NCI-H2107 (cell line): ENCODE data around the gene RAB15.

Source experiments
- DNase-seq: peaks from one replicate; lab custom pipeline; 2025; lab: John Stamatoyannopoulos, UW

RAB15 gene

DNA sequence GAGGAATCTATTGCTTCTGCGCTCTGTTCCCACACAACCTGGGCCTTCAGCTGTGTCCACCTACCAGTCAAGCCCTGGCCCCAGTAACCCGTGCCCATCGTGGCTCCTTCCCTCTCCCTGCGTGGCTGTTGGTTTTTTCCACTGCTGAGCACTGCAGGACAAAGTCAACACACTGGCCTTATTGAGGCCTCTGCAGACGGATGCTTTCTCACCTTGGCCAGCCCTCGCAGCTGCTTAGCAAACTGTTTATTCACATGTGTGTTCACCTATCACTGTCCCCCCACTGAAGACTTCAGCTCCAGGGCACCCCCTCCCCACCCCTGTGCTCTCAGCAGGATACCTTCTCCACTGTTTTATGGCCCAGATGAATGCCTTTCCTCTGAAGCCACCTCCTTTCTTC lies 16.8 kb downstream of the RAB15 start:
- no peak for DNase-seq

DNA sequence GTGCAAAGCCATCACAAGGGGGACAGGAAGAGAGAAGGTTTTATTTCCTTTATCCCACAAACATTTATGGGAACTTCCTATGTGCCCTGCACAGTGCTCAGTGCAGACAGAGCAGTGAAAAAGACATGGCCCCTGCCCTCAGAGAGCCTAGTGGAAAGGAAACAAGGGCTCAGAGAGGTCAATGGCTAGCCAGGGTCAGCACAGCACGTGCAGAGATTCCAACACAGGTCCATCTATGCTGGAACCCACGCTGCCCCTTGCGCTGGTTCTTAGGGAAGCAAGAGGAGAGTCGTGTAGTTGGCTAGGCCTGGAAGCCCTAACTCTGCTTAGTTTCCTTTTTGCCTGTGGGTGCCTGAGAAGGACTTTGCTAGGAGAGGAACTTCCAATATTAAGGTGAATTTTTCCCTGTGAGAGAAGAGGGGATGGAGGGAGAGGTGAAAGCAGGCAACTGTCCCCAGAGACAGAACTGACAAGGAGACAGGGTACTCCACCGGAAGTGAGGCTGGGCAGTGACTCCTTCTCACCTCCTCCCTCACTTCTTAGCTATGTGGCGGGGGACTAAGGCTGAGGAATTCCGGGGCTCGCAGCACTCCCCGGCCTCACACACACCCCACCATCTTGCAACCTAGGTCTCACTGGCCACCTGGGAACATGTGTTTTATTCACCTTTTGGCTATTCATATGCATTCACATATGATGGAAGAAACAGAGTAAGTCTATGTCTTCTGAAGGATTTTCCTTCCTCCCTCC lies 17.5 kb downstream of the RAB15 start:
- no peak for DNase-seq

DNA sequence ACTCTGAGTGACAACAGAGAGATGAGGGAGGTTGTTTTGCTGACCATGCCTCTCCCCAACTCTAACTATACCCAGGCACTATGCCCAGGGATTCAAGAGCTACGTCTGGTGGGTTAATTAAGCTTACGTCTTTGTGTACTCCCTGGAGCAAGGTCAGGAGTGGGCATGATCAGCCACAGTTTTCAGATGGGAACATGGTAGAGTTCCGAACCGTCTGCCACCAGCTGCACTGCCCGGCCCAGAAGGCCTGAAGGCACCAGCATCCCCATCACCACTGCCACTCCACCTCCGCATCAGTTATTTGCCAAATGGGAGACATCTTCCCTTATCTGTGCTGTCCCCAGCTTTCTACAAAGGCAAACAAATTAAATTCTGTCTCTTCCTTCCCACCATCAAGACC lies 18.5 kb downstream of the RAB15 start:
- no peak for DNase-seq

DNA sequence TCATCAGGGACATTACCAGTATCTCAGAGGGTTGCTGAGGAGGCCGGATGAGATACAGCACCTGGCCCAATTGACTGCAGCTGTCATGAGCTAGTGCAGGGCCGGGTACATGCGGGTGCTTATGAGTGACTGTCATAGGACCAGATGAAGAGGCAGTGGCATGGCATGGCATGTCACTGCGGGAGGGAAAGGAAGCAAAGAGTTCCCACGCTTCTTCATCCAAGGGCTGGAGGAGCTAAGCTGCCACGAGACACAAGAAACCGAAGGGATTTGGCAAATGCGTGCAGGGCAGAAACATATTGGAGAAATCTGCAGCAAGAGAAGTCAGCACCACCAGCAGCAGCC lies 18.9 kb downstream of the RAB15 start:
- DNase-seq: no peak

DNA sequence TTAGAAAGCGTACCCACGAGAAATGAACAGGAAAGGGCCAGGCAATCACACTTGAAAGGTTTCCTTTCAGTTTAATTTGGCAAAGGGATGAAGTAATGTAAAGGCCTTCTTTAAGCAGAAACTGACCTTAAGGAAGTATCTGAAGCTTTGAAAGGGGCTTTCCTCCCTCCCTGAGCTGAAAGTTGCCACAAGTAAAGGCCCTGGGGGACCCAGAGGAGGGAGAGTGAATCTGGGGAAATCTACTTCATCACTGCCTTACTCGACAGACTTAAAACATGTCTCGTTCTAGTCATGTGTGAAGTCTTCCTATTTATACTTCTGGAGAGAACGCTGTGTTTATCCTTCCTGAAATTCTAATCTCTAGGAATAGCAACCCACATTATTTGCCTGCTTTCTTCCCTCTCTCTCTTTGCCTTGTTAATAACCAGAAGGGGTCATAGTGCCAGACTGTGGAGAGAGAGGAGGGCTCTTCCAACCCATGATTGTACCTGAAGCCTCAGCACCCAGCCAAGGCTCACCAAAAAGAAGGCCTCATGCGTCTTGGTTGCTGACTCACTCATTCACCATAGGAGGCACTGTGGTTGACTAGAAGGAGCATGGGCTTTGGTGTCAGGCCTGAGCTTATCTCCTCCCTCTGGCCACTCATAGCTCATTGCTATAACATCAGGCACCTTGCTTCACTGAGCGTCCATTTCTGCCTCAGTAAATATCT lies 19.4 kb downstream of the RAB15 start:
- no peak for DNase-seq

DNA sequence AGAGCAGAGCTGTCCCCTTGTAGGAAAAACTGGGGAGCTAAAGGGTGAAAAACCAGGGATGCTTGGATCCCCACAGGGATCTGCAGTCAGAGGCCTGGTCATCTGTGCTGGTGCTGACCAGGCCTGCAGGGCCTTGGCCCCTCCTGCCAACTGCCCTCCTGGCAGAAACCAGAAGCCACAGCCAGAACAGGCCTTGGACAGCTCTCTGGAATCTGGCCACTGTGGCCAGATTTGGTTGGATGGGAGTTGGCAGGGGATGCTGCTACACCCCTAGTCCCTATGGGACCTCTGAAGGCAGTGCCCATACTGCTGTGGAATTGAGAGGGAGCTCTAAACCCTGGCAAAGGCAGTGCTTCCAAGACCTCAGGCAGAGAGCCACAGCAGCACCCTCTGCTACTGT lies 20.4 kb downstream of the RAB15 start:
- DNase-seq: no peak

DNA sequence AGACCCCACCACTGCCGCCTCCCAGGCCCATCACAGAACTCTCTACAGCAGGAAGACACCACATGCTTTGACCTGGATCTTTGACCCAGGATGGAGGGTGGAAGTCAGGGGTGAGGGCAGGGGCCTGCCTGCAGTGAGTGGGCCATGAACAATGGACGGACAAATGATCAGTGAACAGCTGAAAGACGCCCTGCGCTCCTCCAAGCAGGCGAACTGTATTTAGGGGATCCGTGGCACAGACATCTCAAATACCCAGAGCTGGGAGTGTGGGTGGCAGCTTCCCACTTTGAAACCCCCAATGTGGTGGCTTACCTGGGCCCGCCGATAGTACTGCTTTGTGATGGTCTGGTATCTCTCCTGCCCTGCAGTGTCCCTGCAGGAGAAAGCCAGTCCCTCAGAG lies 20.8 kb downstream of the RAB15 start:
- DNase-seq: no peak

DNA sequence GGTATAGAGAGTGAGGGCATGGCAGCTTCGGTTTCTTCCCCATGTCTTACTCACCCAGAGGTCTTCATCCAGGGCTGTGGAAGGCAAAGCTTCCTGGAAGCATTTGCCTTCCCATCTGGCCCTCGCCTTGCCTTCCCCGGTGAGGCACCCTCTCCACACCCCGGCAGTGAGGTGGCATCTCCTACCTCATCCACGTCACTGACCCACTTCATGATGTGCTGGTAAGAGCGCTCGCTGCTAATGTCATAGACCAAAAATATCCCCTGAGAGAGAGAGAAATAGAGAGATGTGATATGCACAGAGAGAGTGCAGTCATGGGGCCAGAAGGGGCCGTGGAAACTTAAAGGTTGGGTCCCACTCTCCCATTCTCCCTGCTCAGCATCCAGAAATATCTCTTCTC lies 21.2 kb downstream of the RAB15 start:
- no peak for DNase-seq

DNA sequence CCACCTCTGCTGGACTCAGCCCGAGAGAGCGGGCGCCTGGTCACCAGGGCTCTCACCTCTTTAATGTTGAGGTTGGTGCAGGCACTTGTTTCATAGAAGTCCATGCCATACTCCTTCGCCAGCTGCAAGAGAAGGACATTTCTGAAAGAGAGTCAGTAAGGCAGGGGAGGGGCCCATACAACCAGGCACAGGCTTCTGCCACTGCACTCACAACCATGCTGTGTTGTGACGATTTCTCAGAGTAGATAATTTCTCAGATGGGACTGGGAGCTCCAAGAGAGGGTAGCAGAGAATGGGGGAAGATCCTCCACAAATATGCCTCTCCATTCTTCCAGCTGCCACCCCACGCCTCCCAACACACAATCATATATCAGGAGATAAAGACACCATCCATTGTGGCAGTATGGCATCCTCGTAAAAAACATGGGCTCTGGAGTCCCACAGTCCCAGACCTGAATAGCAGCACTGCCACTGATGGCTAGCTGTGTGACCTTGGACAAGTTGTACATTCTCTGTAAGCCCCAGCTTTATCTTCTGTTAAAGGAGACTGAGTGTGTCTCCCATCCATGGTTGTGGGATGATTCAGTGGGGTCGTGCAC lies 23.4 kb downstream of the RAB15 start:
- DNase-seq: no peak

DNA sequence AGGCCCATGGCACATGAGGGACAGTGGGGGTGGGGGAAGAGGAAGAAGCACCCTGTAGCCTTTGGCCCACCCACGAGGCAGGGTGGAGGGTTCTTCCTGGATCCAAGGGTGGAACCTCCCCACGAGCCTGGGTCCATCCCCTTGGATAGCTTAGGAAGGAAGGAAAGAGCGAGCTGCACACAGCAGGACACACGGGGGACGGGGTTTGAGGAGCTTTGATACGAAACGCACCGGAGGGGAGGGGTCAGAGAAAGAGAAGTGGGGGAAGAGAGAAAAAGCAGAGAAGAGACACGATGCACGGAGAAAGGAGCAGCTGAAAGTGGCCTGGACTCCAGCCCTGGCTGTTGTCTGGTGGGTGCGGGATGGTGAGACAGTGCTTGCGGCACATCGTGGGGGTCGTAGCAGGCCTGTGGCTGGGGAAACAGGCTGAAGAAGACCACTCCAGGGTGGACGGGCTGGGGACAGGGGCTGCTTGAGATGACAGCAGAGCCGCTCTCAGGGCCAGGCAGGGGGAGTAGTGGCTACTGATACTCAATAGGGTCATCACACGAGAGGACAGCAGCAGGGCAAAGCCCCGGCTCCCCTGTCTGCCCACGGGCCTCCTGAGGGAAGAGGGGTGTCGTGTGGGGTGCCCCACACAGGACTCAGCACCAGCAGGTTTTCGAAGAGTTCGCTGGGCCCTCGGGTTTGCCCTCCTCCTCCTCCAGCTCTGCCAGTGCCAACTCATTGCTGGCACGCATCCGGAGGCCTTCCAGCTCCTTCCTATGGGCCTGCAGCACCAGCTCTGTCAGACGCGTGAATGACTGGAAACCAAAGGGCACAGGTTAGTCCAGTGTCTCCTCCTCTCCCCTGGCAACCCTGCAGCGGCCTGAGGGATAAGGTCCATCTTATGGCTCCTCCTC lies 24.2 kb downstream of the RAB15 start:
- DNase-seq: no peak

DNA sequence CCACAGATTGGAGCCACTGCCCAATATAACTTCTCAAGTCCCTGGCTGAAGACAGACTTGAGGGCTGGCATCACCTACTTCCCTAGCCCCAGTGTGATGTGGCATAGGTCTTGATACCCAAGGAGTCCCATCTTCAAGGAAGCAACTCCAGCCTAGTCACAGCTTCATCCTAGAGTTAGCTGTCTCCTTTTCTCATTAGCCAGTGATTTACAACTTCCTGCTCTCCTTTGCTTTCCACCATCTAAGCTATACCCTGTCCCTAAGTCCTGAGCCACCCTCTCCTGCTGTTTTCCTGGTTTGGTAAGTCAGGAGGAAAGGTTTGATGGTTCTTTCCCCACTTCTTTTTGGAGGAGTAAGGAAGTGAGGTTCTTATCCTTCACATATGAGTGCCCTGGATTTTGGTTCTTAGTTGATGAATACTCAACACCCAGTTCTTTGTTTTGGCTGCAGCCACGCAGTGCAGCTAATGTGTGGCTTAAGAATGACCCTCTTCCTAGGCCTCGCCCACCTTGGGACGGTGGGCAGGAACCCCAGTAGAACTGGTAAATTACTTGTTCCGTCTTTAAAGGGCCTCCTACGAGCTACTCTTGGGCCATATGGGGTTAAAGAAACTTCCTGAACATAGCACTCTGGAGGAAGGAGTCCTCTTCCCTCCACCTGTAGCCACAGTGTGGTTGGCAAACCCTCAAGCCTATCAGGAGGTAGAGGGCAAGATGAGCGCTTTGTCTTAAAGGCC lies 25.7 kb downstream of the RAB15 start:
- no peak for DNase-seq

DNA sequence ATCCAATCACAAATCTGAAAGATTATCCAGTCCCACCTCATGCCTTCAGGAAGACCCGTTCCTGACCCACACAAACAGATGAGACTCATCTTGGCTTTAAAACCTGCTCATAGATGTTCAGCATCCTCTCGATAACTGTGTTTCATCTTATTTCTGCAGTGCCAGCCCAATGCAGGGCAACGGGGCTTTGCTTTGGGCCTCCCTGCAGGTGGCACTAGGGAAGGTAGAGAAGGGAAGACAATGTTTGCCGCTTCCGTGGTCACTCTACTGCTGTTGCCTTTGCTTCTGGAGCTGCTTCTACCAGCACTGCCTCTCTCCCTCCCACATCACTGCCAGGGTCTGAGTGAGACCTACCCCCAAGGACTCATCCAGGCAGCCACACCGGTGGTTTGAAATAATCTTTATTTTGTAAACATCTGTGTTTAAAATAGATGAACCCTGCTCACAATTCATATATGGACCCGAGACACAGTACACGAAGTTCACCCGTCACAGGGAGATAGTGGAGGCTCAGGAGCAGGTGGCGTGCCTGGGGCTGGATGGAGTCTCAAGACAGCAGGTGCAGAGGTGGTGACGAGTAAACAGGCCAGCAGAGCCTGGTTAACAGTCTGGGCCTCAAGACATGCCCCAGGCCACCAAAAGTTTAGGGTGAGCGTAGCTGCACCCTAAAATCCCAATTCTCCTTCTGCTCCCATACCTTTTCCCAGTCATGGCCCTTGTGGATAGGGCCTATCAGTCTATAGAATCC lies 26.5 kb downstream of the RAB15 start:
- DNase-seq: no peak

DNA sequence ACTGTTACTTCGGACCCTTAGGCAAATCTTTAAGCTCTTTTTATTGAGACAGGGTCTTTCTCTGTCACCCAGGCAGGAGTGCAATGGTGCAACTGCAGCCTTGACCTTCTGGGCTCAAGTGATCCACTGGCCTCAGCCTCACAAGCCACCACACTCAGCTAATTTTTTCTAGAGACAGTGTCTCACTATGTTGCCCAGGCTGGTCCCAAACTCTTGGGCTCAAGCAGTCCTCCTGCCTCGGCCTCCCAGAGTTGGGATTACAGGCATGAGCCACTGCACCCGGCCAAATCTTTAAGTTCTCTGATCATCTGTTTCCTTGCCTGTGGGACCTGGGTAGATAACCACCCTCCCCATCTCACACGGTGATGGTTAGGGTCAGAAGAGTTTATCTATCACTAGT lies 27.3 kb downstream of the RAB15 start:
- no peak for DNase-seq

DNA sequence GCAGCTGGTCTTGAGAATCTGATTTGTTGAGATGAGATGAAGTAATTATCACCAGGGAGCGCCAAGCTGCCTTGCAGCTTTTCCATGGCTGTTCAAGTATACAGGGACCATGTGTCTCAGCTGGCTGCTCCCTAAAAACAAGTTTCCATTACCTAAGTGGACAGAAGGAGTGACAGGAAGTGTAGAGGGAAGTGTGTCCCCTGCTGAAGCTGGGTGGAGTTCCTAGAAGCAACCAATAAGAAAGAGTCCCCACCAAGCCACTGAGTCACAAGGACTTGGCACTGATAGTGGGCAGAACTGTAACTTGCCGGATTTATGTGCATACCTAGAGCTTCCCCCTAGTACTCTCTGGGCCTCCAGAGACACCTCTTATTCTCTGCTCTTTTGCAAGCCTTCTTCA lies 28.1 kb downstream of the RAB15 start:
- DNase-seq: no peak

DNA sequence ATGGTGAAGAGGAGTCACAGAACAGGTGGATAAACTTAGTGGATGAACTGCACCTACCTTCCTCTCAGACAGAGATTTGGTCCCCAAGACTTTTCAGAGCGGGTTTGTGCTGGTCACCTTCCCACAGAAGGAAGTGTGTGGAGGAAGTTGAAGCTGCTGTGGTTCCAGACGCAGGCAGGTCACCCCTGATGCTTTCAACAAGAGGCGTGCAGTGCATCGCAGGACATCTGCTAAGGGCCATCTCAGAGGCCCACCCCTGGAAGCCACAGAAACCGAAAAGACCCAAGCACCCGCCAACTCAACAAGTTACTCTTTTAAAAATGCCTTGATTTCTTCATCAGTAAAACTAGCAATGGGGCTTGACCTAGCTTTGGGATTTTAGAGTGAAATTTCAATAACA lies 28.6 kb downstream of the RAB15 start:
- no peak for DNase-seq

DNA sequence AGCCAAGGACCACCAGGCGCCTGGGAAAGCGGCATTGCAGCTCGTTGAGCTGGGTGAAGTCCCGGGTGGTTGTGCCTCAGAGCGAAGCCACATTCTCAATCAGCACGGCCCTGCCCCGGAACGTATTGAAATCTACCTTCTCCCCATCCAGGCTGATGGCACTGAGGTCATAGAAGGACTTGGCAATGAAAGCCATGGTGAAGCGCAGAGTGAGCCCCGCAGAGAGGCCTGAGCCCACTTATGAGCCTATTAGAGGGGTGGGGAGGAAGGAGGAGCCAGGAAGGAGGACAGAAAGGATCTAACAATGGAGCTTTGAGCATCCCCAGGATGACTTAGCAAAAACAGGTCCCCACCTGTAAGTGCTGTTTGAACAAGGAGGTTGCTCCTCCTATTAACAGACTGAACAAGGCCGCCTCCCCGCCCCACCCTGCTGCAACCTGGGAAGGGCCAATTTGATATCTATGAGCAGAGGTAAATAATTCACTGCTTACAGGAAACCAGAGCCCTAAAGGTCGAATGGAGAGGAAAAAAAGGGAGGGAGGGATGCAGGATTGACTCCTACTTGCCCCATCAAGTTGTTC lies 29.5 kb downstream of the RAB15 start, which contains the start of gene GPX2:
Gene GPX2 (minus strand): TSS at position 215 of the 581 bp plus-strand sequence. CDS start 19 bp downstream, at position 196.
- peak; percentile 87 for DNase-seq

DNA sequence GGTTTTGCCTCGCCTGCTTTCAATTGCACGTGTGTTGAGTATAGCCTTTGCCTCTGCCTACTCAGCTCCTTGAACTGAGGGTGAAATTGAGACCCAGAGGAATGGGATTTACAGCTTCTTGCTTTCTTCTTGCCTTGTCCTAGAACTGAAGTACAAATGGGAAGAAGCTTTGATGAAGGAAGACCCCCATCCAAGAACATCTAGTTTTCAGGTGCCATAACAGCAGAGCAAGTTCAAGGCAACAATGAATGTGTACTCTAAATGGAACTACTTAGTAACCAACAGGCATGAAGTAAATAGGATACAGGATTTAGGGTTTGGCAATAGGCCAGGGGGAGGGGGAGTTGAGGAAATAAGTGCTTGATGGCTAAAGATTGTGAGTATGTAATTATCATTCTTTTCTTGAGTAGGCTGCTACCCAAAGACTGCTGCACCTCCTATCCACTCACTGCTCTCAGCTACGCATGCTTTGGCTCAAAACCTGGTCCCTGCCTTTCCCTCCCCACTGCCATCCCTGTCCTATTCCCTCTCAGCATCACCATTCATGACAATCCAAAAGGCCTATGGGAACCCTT lies 31.7 kb downstream of the RAB15 start:
- no peak for DNase-seq

DNA sequence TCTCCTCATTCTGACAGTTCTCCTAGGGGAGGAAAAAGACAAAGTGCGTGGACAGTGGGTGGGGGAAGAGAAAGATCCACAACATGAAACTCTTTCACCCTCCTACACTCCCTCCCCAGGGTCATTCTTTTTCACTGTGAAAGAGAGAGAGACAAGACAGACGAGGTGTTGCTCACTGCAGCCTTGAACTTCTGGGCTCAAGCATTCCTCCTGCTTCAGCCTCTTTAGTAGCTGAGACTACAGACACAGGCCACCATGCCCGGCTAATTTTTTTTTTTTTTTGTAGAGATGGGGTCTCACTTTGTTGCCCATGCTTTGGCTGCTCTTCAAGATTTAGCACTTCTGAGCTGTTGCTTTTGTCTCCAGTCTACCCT lies 32.3 kb downstream of the RAB15 start:
- DNase-seq: no peak

DNA sequence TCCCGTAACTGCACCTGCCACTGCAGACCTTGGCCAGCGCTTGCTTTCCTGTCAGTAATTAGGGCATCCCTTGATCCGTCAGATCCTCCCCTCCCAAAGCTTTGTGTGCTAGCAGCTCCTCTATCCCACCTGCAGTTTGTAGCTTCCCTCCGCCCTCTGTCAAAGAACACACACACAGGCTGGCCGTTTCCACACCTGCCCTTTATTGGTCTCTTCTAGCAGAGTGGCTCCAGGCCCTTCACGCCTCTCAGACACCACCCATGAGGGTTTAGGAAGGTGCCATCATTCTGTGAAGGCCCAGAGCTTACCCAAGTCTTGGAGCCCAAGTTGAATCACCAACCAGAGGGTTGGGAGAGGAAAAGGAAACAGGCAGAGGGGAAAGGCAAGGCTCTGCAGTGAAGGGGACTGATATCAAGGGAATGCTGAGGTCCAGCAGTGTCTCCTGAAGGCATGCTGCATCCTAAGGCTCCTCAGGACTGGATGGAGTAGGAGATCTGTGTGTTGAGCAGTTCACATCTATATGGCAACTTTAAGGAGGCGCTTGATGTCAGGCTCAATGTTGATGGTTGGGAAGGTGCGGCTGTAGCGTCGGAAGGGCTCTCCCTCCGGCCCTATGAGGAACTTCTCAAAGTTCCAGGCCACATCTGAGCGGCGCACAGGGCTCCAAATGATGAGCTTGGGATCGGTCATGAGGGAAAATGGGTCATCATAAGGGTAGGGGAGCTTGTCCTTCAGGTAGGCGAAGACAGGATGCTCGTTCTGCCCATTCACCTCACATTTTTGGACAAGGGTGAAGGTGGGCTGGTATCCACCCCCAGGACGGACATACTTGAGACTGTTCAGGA lies 32.9 kb downstream of the RAB15 start:
- DNase-seq: peak; percentile 72
